ENCODE measurements around the gene LTB4R2.

LTB4R2 gene

GRCh38 chr14:24309538-24310264 lies at the start of gene LTB4R2:
Gene LTB4R2, plus strand, starts transcription at chr14:24310140. Its CDS starts 525 bp downstream, at chr14:24310665.
- H3K4me2 ChIP-seq (ENCODE audit: low read depth, low read length): peak within 1 kb of the TSS; percentile 86
- no peaks in the 10 kb centered on the region for H3K9me3 ChIP-seq (replicated peaks; ENCODE audit: insufficient read depth, low read length)
- H2AFZ ChIP-seq (ENCODE audit: low read length): no peak within 1 kb of the TSS
- peak within 1 kb of the TSS; percentile 78; the same call in 1 of the 2 replicates for H3K27ac ChIP-seq (ENCODE audit: low read length)
- peaks cover 19% of the 10 kb centered on the region; the same call in 1 of the 2 replicates for H3K79me2 ChIP-seq (ENCODE audit: low read length)
- H3K36me3 ChIP-seq (replicated peaks; ENCODE audit: insufficient read depth, low read length): no peaks in the 10 kb centered on the region
- H3K27me3 ChIP-seq (replicated peaks; ENCODE audit: insufficient read depth, low read length): no peaks in the 10 kb centered on the region
- no peak for TF ChIP-seq EZH2phosphoT487 (IDR thresholded peaks at IDR 0.05; ENCODE audit: low read length)
- no peak for TF ChIP-seq EZH2 (optimal IDR thresholded peaks at IDR 0.05; ENCODE audit: low read depth, low read length)
- no peak for TF ChIP-seq CTCF (IDR thresholded peaks at IDR 0.05; ENCODE audit: low read length)
- no peaks in the 10 kb centered on the region for H4K20me1 ChIP-seq (ENCODE audit: insufficient read depth, low read length)
- peaks cover 24% of the 10 kb centered on the region for H3K4me1 ChIP-seq (ENCODE audit: low read length)
- no peak for DNase-seq
- peaks cover 5% of the 10 kb centered on the region; the same call in 1 of the 2 replicates for H3F3A ChIP-seq (ENCODE audit: insufficient read depth, low read length)
- H3K4me3 ChIP-seq (ENCODE audit: low read length): peak within 1 kb of the TSS; percentile 61
- no peaks in the 10 kb centered on the region for H3K9me2 ChIP-seq (replicated peaks; ENCODE audit: insufficient read depth, low read length)
- H3K9ac ChIP-seq (ENCODE audit: low read length): peak within 1 kb of the TSS; percentile 76

- no peaks in the 10 kb centered on the region for H3K9me2 ChIP-seq (replicated peaks; ENCODE audit: insufficient read depth, low read length)
- no peak overlapping the region for H3K4me2 ChIP-seq (ENCODE audit: low read depth, low read length)
- no peak overlapping the region for H2AFZ ChIP-seq (ENCODE audit: low read length)
- H3K27ac ChIP-seq (ENCODE audit: low read length): no peak overlapping the region
- H3K36me3 ChIP-seq (replicated peaks; ENCODE audit: insufficient read depth, low read length): no peaks in the 10 kb centered on the region
- DNase-seq: no peak
- H3F3A ChIP-seq (ENCODE audit: insufficient read depth, low read length): no peaks in the 10 kb centered on the region
- no peak overlapping the region for H3K4me3 ChIP-seq (ENCODE audit: low read length)
- no peaks in the 10 kb centered on the region for H3K79me2 ChIP-seq (ENCODE audit: low read length)
- H3K4me1 ChIP-seq (ENCODE audit: low read length): no peaks in the 10 kb centered on the region
- no peak overlapping the region for H3K9ac ChIP-seq (ENCODE audit: low read length)
- TF ChIP-seq EZH2phosphoT487 (IDR thresholded peaks at IDR 0.05; ENCODE audit: low read length) (no peak), CTCF (IDR thresholded peaks at IDR 0.05; ENCODE audit: low read length) (no peak), EZH2 (optimal IDR thresholded peaks at IDR 0.05; ENCODE audit: low read depth, low read length) (no peak)
- no peaks in the 10 kb centered on the region for H3K27me3 ChIP-seq (replicated peaks; ENCODE audit: insufficient read depth, low read length)
- H3K9me3 ChIP-seq (replicated peaks; ENCODE audit: insufficient read depth, low read length): no peaks in the 10 kb centered on the region
- no peaks in the 10 kb centered on the region for H4K20me1 ChIP-seq (ENCODE audit: insufficient read depth, low read length)
These were observed 49.2 kb upstream of the LTB4R2 start for GRCh38 chr14:24260780-24261157.

- no peak overlapping the region for H3K9ac ChIP-seq (ENCODE audit: low read length)
- no peak for DNase-seq
These were observed 48.5 kb upstream of the LTB4R2 start for GRCh38 chr14:24261256-24261968.

More at GRCh38 chr14:24261256-24261968, 48.5 kb upstream of the LTB4R2 start:
- Histone ChIP-seq H3K9me3 (replicated peaks; ENCODE audit: insufficient read depth, low read length) (no peaks in the 10 kb centered on the region), H3K4me2 (ENCODE audit: low read depth, low read length) (no peak overlapping the region), H3K36me3 (replicated peaks; ENCODE audit: insufficient read depth, low read length) (no peaks in the 10 kb centered on the region), H3F3A (ENCODE audit: insufficient read depth, low read length) (no peaks in the 10 kb centered on the region), H2AFZ (ENCODE audit: low read length) (no peak overlapping the region), H3K79me2 (ENCODE audit: low read length) (no peaks in the 10 kb centered on the region), H3K27me3 (replicated peaks; ENCODE audit: insufficient read depth, low read length) (no peaks in the 10 kb centered on the region), H3K9me2 (replicated peaks; ENCODE audit: insufficient read depth, low read length) (no peaks in the 10 kb centered on the region), H3K4me1 (ENCODE audit: low read length) (no peaks in the 10 kb centered on the region), H3K4me3 (ENCODE audit: low read length) (no peak overlapping the region), H4K20me1 (ENCODE audit: insufficient read depth, low read length) (no peaks in the 10 kb centered on the region), H3K27ac (ENCODE audit: low read length) (no peak overlapping the region)
- no peak for TF ChIP-seq CTCF (IDR thresholded peaks at IDR 0.05; ENCODE audit: low read length)
- no peak for TF ChIP-seq EZH2phosphoT487 (IDR thresholded peaks at IDR 0.05; ENCODE audit: low read length)
- TF ChIP-seq EZH2 (optimal IDR thresholded peaks at IDR 0.05; ENCODE audit: low read depth, low read length): no peak

Measured in MM.1S (cell line).